Panc1 (cell line): ENCODE measurements around the gene OGFRL1. TPM values are rescaled to one million over a fixed set of nuclear protein-coding genes. Genes with fewer than 3 reads are reported as not detected.

Experiments
- ATAC-seq: fragments of 200-7000 bp; cut with Tn5 transposase; 2 replicates; pipeline ENCODE4 v1.9.1; 2020; ENCODE audit warnings: mild to moderate bottlenecking, moderate library complexity
- BruUV-seq: library from RNA; stranded (reverse); fragments of 400-500 nt; replicated peaks from 2 replicates; lab custom pipeline; 2021; lab: Mats Ljungman, UMichigan
- CTCF ChIA-PET: fragments of 300-600 bp; sonication (Branson Sonifier 250); formaldehyde crosslinking; loops from one replicate; lab custom pipeline; 2022; ENCODE audit warnings: antibody characterized with exemption; lab: Charles Lee
- POLR2A ChIA-PET: fragments of 300-600 bp; sonication (Branson Sonifier 250); formaldehyde crosslinking; loops from one replicate; lab custom pipeline; 2022; ENCODE audit warnings: antibody characterized with exemption; lab: Charles Lee
- DNase-seq: peaks from one replicate; pipeline ENCODE4 v3.0.0-alpha.2; 2010; ENCODE audit warnings: low read depth, low spot score
- H3K27ac ChIP-seq: 2 replicates; pipeline ENCODE4 v1.5.1; 2011; ENCODE audit warnings: mild to moderate bottlenecking, low read length, inconsistent platforms
- H3K27me3 ChIP-seq: fragments of 200-500 bp; sonication (Bioruptor generic); 2 replicates; pipeline ENCODE4 v1.6.0; 2014; ENCODE audit warnings: low read length, inconsistent platforms; ENCODE audit not compliant: control insufficient read depth, insufficient read depth
- H3K36me3 ChIP-seq: fragments of 200-500 bp; sonication (Bioruptor generic); 2 replicates; pipeline ENCODE4 v1.5.1; 2014; ENCODE audit warnings: inconsistent platforms, mild to moderate bottlenecking, low read length, moderate library complexity; ENCODE audit not compliant: control insufficient read depth, insufficient read depth
- H3K4me1 ChIP-seq: 2 replicates; pipeline ENCODE4 v1.5.1; 2011; ENCODE audit warnings: inconsistent platforms, mild to moderate bottlenecking, low read length, moderate library complexity; ENCODE audit not compliant: control insufficient read depth, insufficient read depth
- H3K4me3 ChIP-seq, 2 experiments: 2 replicates each; pipeline ENCODE4 v1.5.1; 2011 to 2012; ENCODE audit warnings: low read depth in 2 of 2, low read length in 2 of 2, mild to moderate bottlenecking in 2 of 2, inconsistent platforms in 1 of 2, moderate library complexity in 1 of 2
- H3K9me3 ChIP-seq: fragments of 200-500 bp; sonication (Bioruptor generic); 2 replicates; pipeline ENCODE4 v1.5.1; 2014; ENCODE audit warnings: low read depth, mild to moderate bottlenecking, inconsistent platforms, low read length, moderate library complexity; ENCODE audit not compliant: control insufficient read depth, insufficient read depth
- POLR2AphosphoS5 ChIP-seq: IDR thresholded peaks from 2 replicates; pipeline ENCODE4 v1.6.1; 2012; ENCODE audit warnings: mild to moderate bottlenecking, low read depth, low read length, moderate library complexity
- SIN3A ChIP-seq: IDR thresholded peaks from 2 replicates; pipeline ENCODE4 v1.6.1; 2012; ENCODE audit warnings: low read depth, mild to moderate bottlenecking, low read length, moderate library complexity, borderline replicate concordance; ENCODE audit not compliant: insufficient read depth
- TCF7L2 ChIP-seq: IDR thresholded peaks from 2 replicates; pipeline ENCODE4 v1.6.1; 2011; ENCODE audit warnings: mild to moderate bottlenecking, low read depth, low read length, inconsistent platforms
- in situ Hi-C: cut with HindIII; loops from 2 replicates; pipeline ENCODE4 v1.10.0; 2016; ENCODE audit warnings: low sequenced_read_pairs, low pct_unique_long_range_greater_than_20kb
- intact Hi-C: fragments of 100-400 bp; cut with micrococcal nuclease; formaldehyde crosslinking; loops from one replicate; pipeline ENCODE4 v1.10.0; 2022; ENCODE audit not compliant: unreplicated experiment
- total RNA-seq: library from RNA; stranded (reverse); gene quantifications from one replicate; pipeline ENCODE4 v1.2.1, GENCODE V29; 2021; ENCODE audit not compliant: unreplicated experiment
- TF ChIP-seq, protein P1 (sequence below), 2 experiments: IDR thresholded peaks; 2 replicates each; pipeline ENCODE4 v1.6.1; 2011 to 2012; ENCODE audit warnings: low read depth in 2 of 2, control low read depth in 1 of 2, low read length in 1 of 2, mild to moderate bottlenecking in 1 of 2, moderate library complexity in 1 of 2; ENCODE audit not compliant: insufficient read depth in 1 of 2
- TF ChIP-seq, protein P2 (sequence below): fragments of 450-650 bp; IDR thresholded peaks from 2 replicates; pipeline ENCODE4 v1.5.1; 2017; ENCODE audit warnings: mild to moderate bottlenecking

OGFRL1 gene
- total RNA-seq, 1 experiment from 2014 or later = 17.2 TPM

DNA sequence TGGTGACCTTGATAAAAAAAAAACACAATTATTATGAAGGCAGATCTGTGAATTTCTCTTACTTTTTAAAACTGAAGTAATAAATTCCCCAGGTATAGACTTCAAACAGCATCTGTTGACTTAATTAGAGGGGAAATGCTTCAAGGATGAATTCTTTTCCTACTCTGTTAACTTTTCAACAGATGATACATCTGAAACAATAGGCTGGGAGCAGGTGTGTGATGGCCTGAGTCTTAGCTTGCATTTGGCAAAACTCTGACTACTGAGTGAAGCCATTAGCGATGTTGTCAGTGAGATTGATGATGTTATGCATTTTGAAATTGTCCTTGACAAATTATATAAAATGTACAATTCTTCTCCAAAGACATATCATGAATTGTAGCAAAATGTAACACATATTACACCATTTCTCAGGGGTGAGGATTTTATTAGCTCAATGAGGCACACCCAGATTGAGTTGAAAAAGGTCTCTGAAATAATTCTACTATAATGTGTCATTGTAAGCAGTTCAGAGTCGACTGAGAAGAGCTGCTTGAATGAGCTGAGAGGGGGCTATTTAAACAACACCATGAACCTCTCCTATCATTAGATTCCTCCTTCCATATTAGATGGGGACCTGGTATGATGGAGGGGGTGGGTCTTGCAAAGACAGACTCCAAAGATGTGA lies 39.6 kb upstream of the OGFRL1 start:
- Histone ChIP-seq H3K4me1 (no peaks in the 10 kb centered on the region), H3K36me3 (no peaks in the 10 kb centered on the region), H3K27ac (no peak overlapping the region), H3K4me3 (no peak overlapping the region), H3K9me3 (no peaks in the 10 kb centered on the region), H3K27me3 (no peaks in the 10 kb centered on the region; the same call in 1 of the 2 replicates)
- DNase-seq (no peak), ATAC-seq (no peak; the same call in 1 of the 2 replicates)
- in situ Hi-C loops = no loop called here
- ChIA-PET POLR2A (no interaction called here), CTCF (no interaction called here)
- BruUV-seq = no TSS peak
- TF ChIP-seq, protein P1, sequence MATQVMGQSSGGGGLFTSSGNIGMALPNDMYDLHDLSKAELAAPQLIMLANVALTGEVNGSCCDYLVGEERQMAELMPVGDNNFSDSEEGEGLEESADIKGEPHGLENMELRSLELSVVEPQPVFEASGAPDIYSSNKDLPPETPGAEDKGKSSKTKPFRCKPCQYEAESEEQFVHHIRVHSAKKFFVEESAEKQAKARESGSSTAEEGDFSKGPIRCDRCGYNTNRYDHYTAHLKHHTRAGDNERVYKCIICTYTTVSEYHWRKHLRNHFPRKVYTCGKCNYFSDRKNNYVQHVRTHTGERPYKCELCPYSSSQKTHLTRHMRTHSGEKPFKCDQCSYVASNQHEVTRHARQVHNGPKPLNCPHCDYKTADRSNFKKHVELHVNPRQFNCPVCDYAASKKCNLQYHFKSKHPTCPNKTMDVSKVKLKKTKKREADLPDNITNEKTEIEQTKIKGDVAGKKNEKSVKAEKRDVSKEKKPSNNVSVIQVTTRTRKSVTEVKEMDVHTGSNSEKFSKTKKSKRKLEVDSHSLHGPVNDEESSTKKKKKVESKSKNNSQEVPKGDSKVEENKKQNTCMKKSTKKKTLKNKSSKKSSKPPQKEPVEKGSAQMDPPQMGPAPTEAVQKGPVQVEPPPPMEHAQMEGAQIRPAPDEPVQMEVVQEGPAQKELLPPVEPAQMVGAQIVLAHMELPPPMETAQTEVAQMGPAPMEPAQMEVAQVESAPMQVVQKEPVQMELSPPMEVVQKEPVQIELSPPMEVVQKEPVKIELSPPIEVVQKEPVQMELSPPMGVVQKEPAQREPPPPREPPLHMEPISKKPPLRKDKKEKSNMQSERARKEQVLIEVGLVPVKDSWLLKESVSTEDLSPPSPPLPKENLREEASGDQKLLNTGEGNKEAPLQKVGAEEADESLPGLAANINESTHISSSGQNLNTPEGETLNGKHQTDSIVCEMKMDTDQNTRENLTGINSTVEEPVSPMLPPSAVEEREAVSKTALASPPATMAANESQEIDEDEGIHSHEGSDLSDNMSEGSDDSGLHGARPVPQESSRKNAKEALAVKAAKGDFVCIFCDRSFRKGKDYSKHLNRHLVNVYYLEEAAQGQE (IDR thresholded peaks at IDR 0.05; ENCODE audit: insufficient read depth in 1 of 2, low read depth in 2 of 2, low read length in 1 of 2) = no peak
- no peak for TF ChIP-seq POLR2AphosphoS5
- TF ChIP-seq TCF7L2 = no peak
- no peak for TF ChIP-seq SIN3A
- TF ChIP-seq, protein P2, sequence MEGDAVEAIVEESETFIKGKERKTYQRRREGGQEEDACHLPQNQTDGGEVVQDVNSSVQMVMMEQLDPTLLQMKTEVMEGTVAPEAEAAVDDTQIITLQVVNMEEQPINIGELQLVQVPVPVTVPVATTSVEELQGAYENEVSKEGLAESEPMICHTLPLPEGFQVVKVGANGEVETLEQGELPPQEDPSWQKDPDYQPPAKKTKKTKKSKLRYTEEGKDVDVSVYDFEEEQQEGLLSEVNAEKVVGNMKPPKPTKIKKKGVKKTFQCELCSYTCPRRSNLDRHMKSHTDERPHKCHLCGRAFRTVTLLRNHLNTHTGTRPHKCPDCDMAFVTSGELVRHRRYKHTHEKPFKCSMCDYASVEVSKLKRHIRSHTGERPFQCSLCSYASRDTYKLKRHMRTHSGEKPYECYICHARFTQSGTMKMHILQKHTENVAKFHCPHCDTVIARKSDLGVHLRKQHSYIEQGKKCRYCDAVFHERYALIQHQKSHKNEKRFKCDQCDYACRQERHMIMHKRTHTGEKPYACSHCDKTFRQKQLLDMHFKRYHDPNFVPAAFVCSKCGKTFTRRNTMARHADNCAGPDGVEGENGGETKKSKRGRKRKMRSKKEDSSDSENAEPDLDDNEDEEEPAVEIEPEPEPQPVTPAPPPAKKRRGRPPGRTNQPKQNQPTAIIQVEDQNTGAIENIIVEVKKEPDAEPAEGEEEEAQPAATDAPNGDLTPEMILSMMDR = no peak
- intact Hi-C loops = no loop called here

DNA sequence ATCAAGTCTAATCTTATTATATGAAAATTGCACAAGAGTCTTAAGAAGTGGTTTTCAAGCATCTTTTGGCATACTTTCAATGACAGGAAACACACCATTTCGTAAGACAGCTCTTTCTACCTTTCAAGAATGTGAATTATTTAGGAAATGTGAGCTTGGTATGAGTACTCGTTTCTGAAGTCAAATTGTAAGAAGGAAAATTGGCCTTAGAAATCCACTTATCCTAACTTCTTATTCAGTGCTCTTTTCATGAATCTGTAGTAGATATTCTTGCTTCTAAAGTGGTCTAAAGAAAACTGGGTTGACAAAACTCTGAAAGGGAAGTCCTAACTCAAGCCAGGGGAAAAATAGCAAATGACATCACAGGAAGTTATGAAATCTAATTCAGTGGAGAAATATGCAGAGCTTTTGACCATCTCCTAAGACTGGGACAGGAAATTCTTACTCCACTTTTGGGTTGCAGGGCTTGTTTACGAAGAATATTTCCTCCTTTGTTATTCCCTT lies 38.5 kb upstream of the OGFRL1 start:
- no peak for DNase-seq
- H3K4me1 ChIP-seq = no peaks in the 10 kb centered on the region
- intact Hi-C loops (no loop called here), in situ Hi-C loops (no loop called here)
- H3K9me3 ChIP-seq = no peaks in the 10 kb centered on the region
- no peak for ATAC-seq
- H3K4me3 ChIP-seq = no peak overlapping the region
- no peaks in the 10 kb centered on the region; the same call in 1 of the 2 replicates for H3K27me3 ChIP-seq
- no peak for TF ChIP-seq SIN3A
- TF ChIP-seq TCF7L2 = no peak
- TF ChIP-seq POLR2AphosphoS5 = no peak
- TF ChIP-seq, protein P2 = no peak
- TF ChIP-seq, protein P1 (IDR thresholded peaks at IDR 0.05; ENCODE audit: insufficient read depth in 1 of 2, low read depth in 2 of 2, low read length in 1 of 2) = no peak
- BruUV-seq = no TSS peak
- no peaks in the 10 kb centered on the region for H3K36me3 ChIP-seq
- ChIA-PET POLR2A (no interaction called here), CTCF (no interaction called here)
- no peak overlapping the region for H3K27ac ChIP-seq
